Aorta (tissue), 5 donors: Measurements from ENCODE around the gene RNF146. TPM values are rescaled to one million over a fixed set of nuclear protein-coding genes. Genes with fewer than 3 reads are reported as not detected.
A peak's percentile ranks its signal among the peaks of the same experiment; 100 is the strongest.

Source experiments
- ATAC-seq: fragments of 200-7000 bp; cut with Tn5 transposase; one replicate; pipeline ENCODE4 v1.9.1; 2022; ENCODE audit warnings: moderate library complexity; ENCODE audit not compliant: low FRiP score
- DNase-seq, 2 donors: peaks; one replicate each; pipeline ENCODE4 v3.0.0-alpha.2; 2020
- H3K27ac ChIP-seq, 2 donors: one replicate each; pipeline ENCODE4 v1.5.1; 2013; ENCODE audit warnings: low read length in 2 of 2, mild to moderate bottlenecking in 2 of 2, moderate library complexity in 2 of 2, control low read depth in 1 of 2, inconsistent platforms in 1 of 2, low read depth in 1 of 2
- H3K27me3 ChIP-seq, 2 donors: one replicate each; pipeline ENCODE4 v1.6.1; 2013; ENCODE audit warnings: control low read depth in 1 of 2, low read length in 1 of 2, mild to moderate bottlenecking in 1 of 2, moderate library complexity in 1 of 2; ENCODE audit not compliant: insufficient read depth in 2 of 2, control insufficient read depth in 1 of 2
- H3K36me3 ChIP-seq, 2 donors: one replicate each; pipeline ENCODE4 v1.6.1; 2013; ENCODE audit warnings: control low read depth in 1 of 2, low read length in 1 of 2, mild to moderate bottlenecking in 1 of 2; ENCODE audit not compliant: insufficient read depth in 2 of 2, control insufficient read depth in 1 of 2
- H3K4me1 ChIP-seq, 2 donors: one replicate each; pipeline ENCODE4 v1.6.1; 2013; ENCODE audit warnings: low read length in 2 of 2, control low read depth in 1 of 2, mild to moderate bottlenecking in 1 of 2, moderate library complexity in 1 of 2; ENCODE audit not compliant: insufficient read depth in 2 of 2, control insufficient read depth in 1 of 2
- H3K4me3 ChIP-seq, 2 donors: one replicate each; pipeline ENCODE4 v1.5.1; 2013; ENCODE audit warnings: low read length in 2 of 2, control low read depth in 1 of 2, mild to moderate bottlenecking in 1 of 2
- H3K9me3 ChIP-seq: one replicate; pipeline ENCODE4 v1.6.1; 2013; ENCODE audit warnings: mild to moderate bottlenecking, low read length; ENCODE audit not compliant: control insufficient read depth
- WGBS, 2 donors: extraction: QIAGEN DNeasy Blood & Tissue Kit; methylation state at CpG; one replicate each; pipeline ENCODE4 v1.1.7; 2013; 5-methylcytosine and 5-hydroxymethylcytosine counted together
- intact Hi-C, 2 donors: fragments of 100-400 bp; cut with DNase I; formaldehyde crosslinking; loops; one replicate each; pipeline versions ENCODE4 v1.14.2 to v1.15.0; 2022
- polyA plus RNA-seq, 2 donors: library from polyadenylated mRNA; stranded (reverse); fragments of 200-250 nt; gene quantifications; one replicate each; pipeline ENCODE4 v1.2.3, GENCODE V29; 2013
- total RNA-seq, 2 donors: library from RNA; stranded (reverse); fragmentation: NEBNext Ultra II Directional; extraction: Animal tissue kit (Norgen Biotek cat#: 25700); gene quantifications; one replicate each; pipeline ENCODE4 v1.2.1, GENCODE V29; 2021
- donor health status: healthy with polysubstance abuse.
- donor health status: Bipolar disorder and iron deficiency.
- donor health status: DM: no; HTN: no; CAD: no.
- donor health status: DM: no; HTN: no; CAD: no.
- donor health status: DM: yes; HTN: yes; CAD: no.

RNF146 gene
- total and polyA plus RNA-seq, 4 donors = 60.3 to 65.2 (median 62.3) TPM

DNA sequence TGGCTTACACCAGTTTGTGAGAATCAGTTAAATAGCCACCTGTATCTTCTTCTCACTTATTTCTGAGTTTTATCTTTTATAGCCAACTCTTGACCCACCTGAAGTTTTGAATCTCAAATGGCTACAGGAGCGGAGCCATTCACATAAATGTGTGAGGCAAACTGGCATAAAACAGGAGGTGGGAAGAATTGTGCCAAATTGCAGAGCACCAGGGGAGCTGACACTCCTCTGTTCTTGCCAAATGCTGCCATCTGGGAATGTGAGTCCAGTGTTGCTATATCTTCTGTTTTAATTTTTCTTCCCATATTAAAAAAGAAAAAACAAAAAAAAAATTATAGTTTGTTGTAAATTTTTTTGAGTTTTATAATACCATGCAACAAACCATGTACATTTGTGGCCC lies 17.0 kb upstream of the RNF146 start:
- intact Hi-C loops = no loop called here
- no peaks in the 10 kb centered on the region for H3K4me1 ChIP-seq
- no peaks in the 10 kb centered on the region for H3K36me3 ChIP-seq
- DNase-seq (no peak), ATAC-seq (no peak)
- WGBS, 2 donors = 72 to 85% methylated on average over 1 of the region's 1 CpG
- H3K9me3 ChIP-seq = no peaks in the 10 kb centered on the region
- H3K27ac ChIP-seq = no peak overlapping the region
- no peak overlapping the region for H3K4me3 ChIP-seq
- no peaks in the 10 kb centered on the region for H3K27me3 ChIP-seq

DNA sequence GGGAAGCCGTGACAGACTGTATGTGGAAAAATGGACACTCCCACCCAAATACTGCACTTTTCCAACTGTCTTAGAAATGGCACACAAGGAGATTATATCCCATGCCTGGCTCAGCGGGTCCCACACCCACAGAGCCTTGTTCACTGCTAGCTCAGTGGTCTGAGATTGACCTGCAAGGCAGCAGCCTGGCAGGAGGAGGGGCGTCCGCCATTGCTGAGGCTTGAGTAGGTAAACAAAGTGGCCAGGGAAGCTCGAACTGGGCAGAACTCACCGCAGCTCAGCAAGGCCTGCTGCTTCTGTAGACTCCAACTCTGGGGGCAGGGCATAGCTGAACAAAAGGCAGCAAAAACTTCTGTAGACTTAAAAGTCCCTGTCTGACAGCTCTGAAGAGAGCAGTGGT lies 11.4 kb upstream of the RNF146 start:
- 93 to 94% methylated on average over 6 of the region's 6 CpGs for WGBS, 2 donors
- H3K4me1 ChIP-seq = no peaks in the 10 kb centered on the region
- intact Hi-C loops = no loop called here
- peaks cover 2% of the 10 kb centered on the region for H3K9me3 ChIP-seq
- no peak overlapping the region for H3K4me3 ChIP-seq
- no peak overlapping the region for H3K27ac ChIP-seq
- H3K27me3 ChIP-seq = no peaks in the 10 kb centered on the region
- no peak for ATAC-seq
- no peaks in the 10 kb centered on the region for H3K36me3 ChIP-seq
- peak in 1 of 2 donors; percentile 61 for DNase-seq

DNA sequence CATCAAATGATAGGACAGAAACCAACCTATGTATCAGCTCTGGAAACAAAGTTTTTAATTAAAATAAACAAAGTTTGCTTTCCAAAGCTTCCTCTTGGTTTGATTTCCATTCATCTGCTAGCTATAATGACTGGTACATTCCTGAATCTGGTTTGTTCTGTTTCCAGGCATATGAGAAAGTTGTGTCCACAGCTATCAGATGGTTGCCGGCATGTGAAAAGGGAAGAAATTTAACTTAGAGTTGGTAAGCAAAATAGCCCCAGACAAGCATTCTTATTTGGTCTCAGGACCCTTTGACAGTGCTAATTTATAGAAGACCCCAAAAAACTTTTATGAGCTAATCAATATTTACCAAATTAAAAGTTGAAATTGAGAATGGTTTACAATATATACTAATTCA lies 3.8 kb upstream of the RNF146 start:
- Histone ChIP-seq H3K4me1 (no peaks in the 10 kb centered on the region), H3K36me3 (no peaks in the 10 kb centered on the region), H3K4me3 (no peak overlapping the region), H3K27ac (no peak overlapping the region), H3K27me3 (no peaks in the 10 kb centered on the region), H3K9me3 (no peaks in the 10 kb centered on the region)
- intact Hi-C loops = no loop called here
- DNase-seq (no peak), ATAC-seq (no peak)
- 58 to 81% methylated on average over 1 of the region's 1 CpG for WGBS, 2 donors

DNA sequence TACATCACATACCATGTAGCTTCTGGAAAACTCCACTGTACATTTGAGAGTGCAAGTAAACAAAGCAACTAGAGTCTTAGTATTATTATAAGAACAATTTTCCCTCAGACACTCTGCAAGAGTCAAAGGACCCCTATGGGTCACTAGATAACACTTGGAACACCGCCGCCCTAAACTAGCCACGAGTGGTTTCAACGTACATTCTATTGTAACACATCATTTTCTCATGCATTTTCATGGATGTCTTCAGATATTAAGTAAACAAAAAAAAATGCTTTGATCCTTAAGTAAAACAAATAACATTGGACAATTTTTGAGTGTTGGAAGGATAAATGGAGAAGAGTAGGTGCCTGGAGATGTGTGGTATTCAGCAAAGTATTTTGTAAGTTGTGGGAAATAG lies 3.2 kb upstream of the RNF146 start:
- ATAC-seq (no peak), DNase-seq (no peak)
- H3K4me3 ChIP-seq = no peak overlapping the region
- intact Hi-C loops = no loop called here
- no peaks in the 10 kb centered on the region for H3K36me3 ChIP-seq
- no peaks in the 10 kb centered on the region for H3K4me1 ChIP-seq
- H3K27me3 ChIP-seq = no peaks in the 10 kb centered on the region
- no peaks in the 10 kb centered on the region for H3K9me3 ChIP-seq
- H3K27ac ChIP-seq = no peak overlapping the region
- WGBS, 2 donors = 68 to 69% methylated on average over 4 of the region's 4 CpGs

DNA sequence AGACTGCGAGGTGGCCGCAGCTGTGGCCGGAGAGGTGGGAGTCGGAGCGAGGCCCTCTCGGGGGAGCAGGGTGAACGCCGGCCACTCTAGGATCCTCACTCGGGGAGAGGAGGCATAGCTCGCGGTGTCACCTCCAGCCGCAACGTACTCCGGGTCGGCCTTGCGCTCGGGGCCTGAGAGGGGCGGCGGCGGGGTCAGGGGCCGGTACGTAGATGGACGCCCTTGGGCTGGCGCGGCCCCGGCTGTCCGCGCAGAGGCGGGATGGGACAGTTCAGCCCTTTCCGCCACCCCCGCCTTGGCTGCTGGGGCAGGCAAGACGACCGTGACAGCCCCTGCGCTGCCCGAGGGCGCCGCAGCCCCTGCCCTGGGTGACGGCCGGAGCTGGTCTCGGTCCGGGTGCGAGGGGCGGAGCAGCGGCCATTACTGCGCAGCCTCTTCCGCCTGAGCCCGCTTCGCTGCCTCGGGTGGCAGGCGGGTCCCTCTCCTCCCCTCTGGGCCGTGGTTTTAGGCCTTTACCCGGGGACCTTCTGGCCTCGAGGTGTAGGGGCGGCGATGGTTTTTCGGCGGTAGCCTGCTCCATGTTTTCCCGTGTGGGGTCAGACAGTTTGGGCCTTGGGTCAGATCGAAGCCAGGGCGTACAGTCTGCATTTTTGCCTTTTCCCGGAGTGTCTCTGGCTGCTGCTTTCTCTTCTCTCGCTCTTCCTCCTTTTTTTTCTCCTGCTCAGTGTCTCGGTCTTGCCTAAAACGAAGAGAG lies 405 bp downstream of the RNF146 start:
- Histone ChIP-seq H3K36me3 (no peaks in the 10 kb centered on the region), H3K27ac (peak overlapping the region; percentile 94 to 99), H3K4me1 (peaks cover 0 to 1% of the 10 kb centered on the region in 2 donors), H3K9me3 (no peaks in the 10 kb centered on the region), H3K4me3 (peak overlapping the region; percentile 83), H3K27me3 (no peaks in the 10 kb centered on the region)
- intact Hi-C loops = loop anchor here in 1 of 2 donors (5.0 kb wide), 1 partner anchor 35 kb away; no protein-coding TSS in a partner anchor
- DNase-seq = peak in 1 of 2 donors; percentile 77
- 0 to 1% methylated on average over 45 to 64 of the region's 64 CpGs for WGBS, 2 donors
- ATAC-seq = peak; percentile 91

DNA sequence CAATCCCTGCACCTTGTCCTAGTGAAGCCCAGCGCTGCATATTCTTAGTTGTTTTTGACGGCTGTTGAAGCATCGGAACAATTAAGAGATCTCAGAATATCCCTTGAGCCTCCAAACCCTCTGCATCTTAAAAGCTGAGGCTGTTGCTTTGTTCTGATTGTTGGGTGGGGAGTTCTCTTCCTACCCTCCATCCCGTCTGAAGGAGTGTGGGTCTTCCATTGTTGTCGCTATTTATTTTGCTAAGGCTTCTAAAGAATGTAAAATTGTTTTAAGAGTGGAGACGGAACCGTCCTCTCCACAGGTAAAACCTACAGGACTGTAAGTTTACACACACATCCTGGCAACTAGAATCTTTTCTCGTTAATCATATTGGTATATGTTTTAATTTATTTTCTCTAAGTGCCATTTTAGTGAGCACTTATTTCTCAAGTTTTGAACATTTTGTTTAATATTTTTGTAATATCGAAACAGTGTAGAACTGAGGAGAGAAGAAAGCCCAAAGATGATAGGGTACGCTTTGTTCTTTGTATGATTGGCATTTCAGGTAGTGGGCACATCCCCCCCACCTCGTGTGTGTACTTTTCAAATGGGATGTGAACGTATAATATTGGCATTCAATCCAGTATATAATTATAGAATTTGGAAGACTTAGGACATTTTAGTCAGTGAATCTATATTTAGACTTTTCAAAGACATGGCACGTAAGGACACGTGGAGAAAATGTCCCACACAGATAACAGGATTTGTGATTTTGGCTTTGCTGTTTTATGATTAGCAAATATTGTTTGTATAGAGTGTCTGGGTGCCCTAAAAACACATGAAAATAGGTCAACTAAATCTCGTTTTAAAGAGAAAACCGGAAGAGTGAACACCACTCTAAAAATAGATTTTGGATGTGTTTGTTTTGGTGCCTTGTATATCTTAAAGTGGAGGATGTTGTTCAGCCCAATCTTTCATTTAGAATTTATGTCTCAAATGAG lies 1.3 kb downstream of the RNF146 start:
- peak overlapping the region; percentile 94 to 99 for H3K27ac ChIP-seq
- intact Hi-C loops = loop anchor here in 1 of 2 donors (5.0 kb wide), 1 partner anchor 34 kb away; no protein-coding TSS in a partner anchor
- no peak for DNase-seq
- WGBS, 2 donors = 0 to 1% methylated on average over 16 of the region's 16 CpGs
- no peaks in the 10 kb centered on the region for H3K36me3 ChIP-seq
- ATAC-seq = no peak
- H3K27me3 ChIP-seq = no peaks in the 10 kb centered on the region
- H3K9me3 ChIP-seq = no peaks in the 10 kb centered on the region
- H3K4me3 ChIP-seq = peak overlapping the region; percentile 83
- peaks cover 0 to 1% of the 10 kb centered on the region in 2 donors for H3K4me1 ChIP-seq

DNA sequence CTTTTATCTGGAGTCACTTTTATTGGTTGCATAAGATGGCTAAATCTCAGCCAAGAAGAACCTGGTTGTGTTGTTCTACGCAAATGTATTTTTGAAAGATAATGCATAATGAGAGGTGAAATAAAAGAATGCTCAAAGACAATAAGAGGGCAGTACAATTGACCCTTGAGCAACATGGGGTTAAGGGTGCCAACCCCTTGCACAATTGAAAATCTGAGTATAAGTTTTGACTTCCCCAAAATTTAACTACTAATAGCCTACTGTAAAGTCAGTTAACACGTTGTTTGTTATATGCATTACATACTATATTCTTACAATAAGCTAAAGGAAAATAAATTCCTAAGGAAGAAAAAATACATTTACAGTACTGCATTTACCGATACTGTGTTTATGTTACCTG lies 5.9 kb downstream of the RNF146 start:
- no peak overlapping the region for H3K4me3 ChIP-seq
- H3K27ac ChIP-seq = no peak overlapping the region
- 91% methylated on average over 3 of the region's 3 CpGs for WGBS, 2 donors
- intact Hi-C loops = no loop called here
- H3K36me3 ChIP-seq = peaks cover 0 to 2% of the 10 kb centered on the region in 2 donors
- peaks cover 1 to 5% of the 10 kb centered on the region in 2 donors for H3K4me1 ChIP-seq
- DNase-seq = no peak
- no peaks in the 10 kb centered on the region for H3K9me3 ChIP-seq
- ATAC-seq = no peak
- no peaks in the 10 kb centered on the region for H3K27me3 ChIP-seq

DNA sequence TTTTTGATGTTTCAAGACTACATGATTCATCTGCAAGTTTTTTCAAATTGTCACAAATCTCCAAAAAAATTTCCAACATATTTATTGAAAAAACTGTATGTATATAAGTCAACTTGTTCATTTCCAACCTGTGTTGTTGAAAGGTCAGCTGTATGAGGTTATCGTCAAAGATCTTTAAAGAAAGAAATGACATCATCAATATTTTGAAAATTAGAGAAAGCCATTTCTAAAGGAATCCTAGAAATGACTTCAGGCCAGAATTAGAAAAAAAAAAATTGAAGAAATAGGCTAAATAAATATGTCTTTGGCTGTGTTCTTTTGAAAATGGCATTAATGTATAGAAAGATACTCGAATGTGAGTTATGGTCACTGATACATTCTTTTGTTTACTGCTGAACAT lies 6.8 kb downstream of the RNF146 start:
- ATAC-seq = no peak
- DNase-seq = no peak
- Histone ChIP-seq H3K9me3 (no peaks in the 10 kb centered on the region), H3K4me3 (no peak overlapping the region), H3K4me1 (peaks cover 1 to 5% of the 10 kb centered on the region in 2 donors), H3K27me3 (no peaks in the 10 kb centered on the region), H3K27ac (no peak overlapping the region), H3K36me3 (peaks cover 0 to 2% of the 10 kb centered on the region in 2 donors)
- intact Hi-C loops = no loop called here
- WGBS, 2 donors = 63 to 71% methylated on average over 2 of the region's 2 CpGs
